Activated CD4-positive, alpha-beta T cell treated with anti-CD3 and anti-CD28 coated beads for 48 hours (primary cell): Measurements from ENCODE around the gene RCAN3.
"Not testable (repeated sequence)": the region's sequence is repeated elsewhere in the genome, so short reads cannot be mapped to it uniquely, and the experiment has no call there.

Source experiments
- DNase-seq: peaks from one replicate; pipeline ENCODE4 v3.0.0-alpha.2; 2020

RCAN3 gene

GRCh38 chr1:24502709-24503058, at the start of gene RCAN3:
Gene RCAN3 (plus strand): TSS chr1:24502836. CDS start chr1:24514373, 11,537 bp downstream.
- DNase-seq = peak; percentile 92

DNA sequence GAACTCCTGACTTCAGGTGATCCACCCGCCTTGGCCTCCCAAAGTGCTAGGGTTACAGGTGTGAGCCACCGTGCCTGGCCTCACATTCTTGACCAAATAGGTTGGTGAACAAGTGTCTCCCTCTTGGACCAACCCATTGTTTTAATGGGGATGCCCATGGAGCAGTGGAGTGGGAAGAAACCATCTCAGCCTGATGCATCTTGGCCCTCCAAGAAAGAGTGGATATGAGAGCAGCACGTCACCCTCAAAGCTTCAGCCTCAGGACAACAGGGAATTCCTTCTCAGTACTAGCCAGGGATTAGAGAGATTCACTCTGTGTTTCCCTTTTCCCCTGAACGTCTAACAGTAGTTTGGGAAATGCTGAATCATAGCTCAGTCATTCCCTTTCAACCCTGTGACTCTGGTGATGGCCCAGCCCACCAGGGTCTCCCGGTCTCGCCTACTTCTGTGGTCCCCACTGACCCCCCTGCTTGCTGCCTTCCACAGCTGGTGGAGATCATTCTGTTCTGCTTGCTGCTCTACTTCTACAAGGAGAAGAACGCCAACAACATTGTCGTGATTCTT, 49.6 kb upstream of the RCAN3 start:
- DNase-seq = no peak

- no peak for DNase-seq
These were observed 48.0 kb upstream of the RCAN3 start for GRCh38 chr1:24454673-24455072.

GRCh38 chr1:24455272-24455671, 47.4 kb upstream of the RCAN3 start:
- no peak for DNase-seq

GRCh38 chr1:24457866-24458265, 44.8 kb upstream of the RCAN3 start:
- DNase-seq = no peak

- DNase-seq = no peak
These were observed 42.9 kb upstream of the RCAN3 start for GRCh38 chr1:24459551-24460266.

DNA sequence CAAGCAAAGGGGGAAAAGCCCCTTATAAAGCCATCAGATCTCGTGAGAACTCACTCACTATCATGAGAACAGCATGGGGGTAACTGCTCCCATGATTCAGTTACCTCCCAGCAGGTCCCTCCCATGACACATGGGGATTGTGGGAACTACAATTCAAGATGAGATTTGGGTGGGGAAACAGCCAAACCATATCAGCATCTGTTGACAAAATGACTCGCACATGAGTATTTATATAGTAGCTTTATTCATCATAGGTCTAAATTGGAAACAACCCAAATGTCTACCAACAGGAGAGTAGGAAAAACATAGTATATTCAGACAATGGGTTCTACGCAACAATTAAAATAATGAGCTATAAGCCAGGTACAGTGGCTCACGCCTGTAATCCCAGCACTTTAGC, 40.5 kb upstream of the RCAN3 start:
- DNase-seq = not testable (repeated sequence)

GRCh38 chr1:24463776-24464735, 38.6 kb upstream of the RCAN3 start:
- no peak for DNase-seq

DNA sequence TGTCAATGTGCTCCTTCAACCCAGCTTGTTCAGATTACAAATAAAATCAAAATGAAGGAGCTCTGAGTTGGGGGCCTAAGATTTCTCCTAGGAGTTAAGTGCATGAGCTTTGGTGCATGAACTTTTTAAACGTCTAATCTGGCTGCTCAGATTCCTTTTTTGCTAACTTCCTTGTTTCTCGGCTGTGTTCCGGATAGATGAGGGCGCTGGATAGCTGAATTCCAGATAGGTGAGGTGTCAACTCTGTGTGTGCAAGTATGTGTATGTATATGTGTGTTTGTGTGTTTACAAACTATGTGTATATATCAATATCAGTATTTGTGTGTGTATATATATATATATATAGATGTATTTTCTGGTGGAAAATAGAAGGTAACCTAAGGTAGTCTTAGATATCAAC, 37.5 kb upstream of the RCAN3 start:
- DNase-seq = no peak

DNA sequence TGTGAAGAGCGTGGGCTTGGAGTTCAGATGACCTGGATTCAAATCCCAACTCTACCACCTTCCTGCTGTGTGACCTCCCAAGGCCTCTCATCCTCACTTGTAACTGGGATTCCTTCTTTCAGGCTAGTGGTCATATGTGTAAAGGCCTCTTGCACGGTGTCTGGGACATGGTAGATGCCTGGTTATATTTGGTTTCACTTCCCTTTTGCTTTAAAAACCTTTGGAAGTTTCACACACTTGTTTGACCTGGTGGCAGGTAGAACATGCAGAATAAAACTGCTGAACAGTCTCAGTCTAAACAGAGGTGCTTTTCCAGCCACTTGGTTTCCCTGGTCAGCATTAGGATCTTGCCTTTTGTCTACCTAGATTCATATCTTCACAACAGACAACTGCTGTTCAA, 37.0 kb upstream of the RCAN3 start:
- no peak for DNase-seq

- no peak for DNase-seq
These were observed 33.8 kb upstream of the RCAN3 start for GRCh38 chr1:24468685-24469316.

DNA sequence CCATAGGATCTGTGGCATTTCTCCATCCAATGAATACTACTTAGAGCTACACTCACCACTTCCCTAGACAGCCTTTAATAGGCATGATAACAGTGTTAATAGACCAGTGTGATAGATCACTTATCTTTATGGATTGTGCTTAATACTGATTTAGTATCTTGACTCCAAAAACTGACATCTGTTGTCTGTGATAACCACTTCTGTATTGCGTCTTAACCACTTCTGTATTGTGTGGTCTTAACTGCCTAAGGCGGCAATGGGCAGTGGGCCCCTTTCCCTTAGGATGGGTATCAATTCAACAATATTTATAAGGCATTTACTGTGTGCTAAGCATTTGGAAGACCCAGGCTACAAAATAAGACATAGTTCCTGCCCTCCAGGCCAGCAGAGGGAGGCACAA, 32.0 kb upstream of the RCAN3 start:
- DNase-seq = no peak

GRCh38 chr1:24472527-24473251, 29.9 kb upstream of the RCAN3 start:
- no peak for DNase-seq

- no peak for DNase-seq
These were observed 28.4 kb upstream of the RCAN3 start for GRCh38 chr1:24474193-24474592.

DNA sequence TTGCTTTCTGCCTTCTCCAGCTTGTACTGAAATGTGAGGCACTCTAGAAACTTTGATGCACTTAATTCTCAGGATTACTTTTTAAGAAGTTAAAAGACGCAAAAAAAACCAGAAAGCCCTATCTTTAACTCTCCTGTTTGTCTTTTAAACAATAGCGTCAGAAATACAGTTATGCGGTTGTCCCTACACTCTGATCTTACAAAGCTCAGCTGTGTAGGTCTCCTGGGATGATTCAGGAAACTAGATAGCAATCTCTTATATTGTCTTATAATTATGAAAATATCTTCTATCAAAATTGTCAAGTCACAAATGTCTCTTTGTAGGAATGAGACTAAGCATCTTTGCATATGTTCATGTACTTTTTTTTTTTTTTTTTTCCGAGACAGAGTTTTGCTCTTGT, 26.9 kb upstream of the RCAN3 start:
- DNase-seq = no peak

- no peak for DNase-seq
These were observed 26.1 kb upstream of the RCAN3 start for GRCh38 chr1:24476571-24476970.

GRCh38 chr1:24477309-24477708, 25.3 kb upstream of the RCAN3 start:
- DNase-seq = no peak

DNA sequence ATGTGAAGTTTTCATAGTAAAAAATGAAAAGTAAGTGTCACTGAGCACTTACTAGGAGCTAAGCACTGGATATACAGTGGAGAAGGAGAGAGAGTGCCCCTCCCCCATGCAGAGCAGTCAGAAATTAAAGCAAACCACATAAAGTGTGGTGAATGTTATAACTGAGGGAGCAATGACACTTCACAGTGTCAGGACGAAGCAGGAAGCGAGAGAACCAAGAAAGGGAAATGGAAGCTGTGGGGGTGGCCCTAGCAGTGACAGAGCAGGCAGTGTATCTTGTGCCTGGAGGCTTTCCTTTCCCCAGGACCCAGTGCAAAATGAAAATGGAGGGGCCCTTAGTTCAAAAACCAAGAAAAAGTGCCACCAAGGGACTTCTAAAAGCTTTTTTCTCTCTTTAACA, 21.5 kb upstream of the RCAN3 start:
- peak; percentile 76 for DNase-seq

- DNase-seq = no peak
These were observed 20.6 kb upstream of the RCAN3 start for GRCh38 chr1:24481843-24482610.

GRCh38 chr1:24483441-24483840, 19.2 kb upstream of the RCAN3 start:
- peak; percentile 56 for DNase-seq

GRCh38 chr1:24484199-24484598, 18.4 kb upstream of the RCAN3 start:
- no peak for DNase-seq
